SU-DHL-6 (cell line): ENCODE results near the gene CMPK1.
"Not testable (repeated sequence)": the region's sequence is repeated elsewhere in the genome, so short reads cannot be mapped to it uniquely, and the experiment has no call there.

Experiments
- H2AFZ ChIP-seq: fragments of 200-600 bp; sonication (generic); 2 replicates; pipeline ENCODE4 v1.6.1; 2014; ENCODE audit warnings: low read depth, mild to moderate bottlenecking, moderate library complexity, mixed read lengths, antibody characterized with exemption, low read length; ENCODE audit not compliant: severe bottlenecking
- H3F3A ChIP-seq: fragments of 200-600 bp; shearing (Covaris generic); 2 replicates; pipeline ENCODE4 v1.6.0; 2016; ENCODE audit warnings: antibody characterized with exemption, mild to moderate bottlenecking; ENCODE audit not compliant: insufficient read depth
- H3K27ac ChIP-seq: fragments of 200-600 bp; sonication (generic); 2 replicates; pipeline ENCODE4 v1.5.1; 2016; ENCODE audit warnings: low read depth, mild to moderate bottlenecking, low read length, moderate library complexity, mixed read lengths
- H3K27me3 ChIP-seq: fragments of 200-600 bp; sonication (generic), shearing (Covaris generic); 2 replicates; pipeline ENCODE4 v1.6.0; 2014; ENCODE audit warnings: mild to moderate bottlenecking, low read length
- H3K36me3 ChIP-seq: fragments of 200-600 bp; sonication (generic); 2 replicates; pipeline ENCODE4 v1.6.1; 2014; ENCODE audit warnings: mild to moderate bottlenecking, low read length, mixed read lengths
- H3K4me2 ChIP-seq: fragments of 300-600, 200-600 bp; shearing (Covaris generic), sonication (generic); 2 replicates; pipeline ENCODE4 v1.6.0; 2014; ENCODE audit warnings: low read length, low read depth, mild to moderate bottlenecking; ENCODE audit not compliant: poor library complexity, severe bottlenecking
- H3K4me3 ChIP-seq: fragments of 200-600 bp; sonication (generic); 2 replicates; pipeline ENCODE4 v1.5.1; 2014; ENCODE audit warnings: antibody characterized with exemption, low read length, mild to moderate bottlenecking, mixed read lengths; ENCODE audit not compliant: insufficient read depth, poor library complexity, severe bottlenecking
- H3K79me2 ChIP-seq: fragments of 200-600 bp; sonication (generic); 2 replicates; pipeline ENCODE4 v1.6.1; 2014; ENCODE audit warnings: mild to moderate bottlenecking, low read length, moderate library complexity; ENCODE audit not compliant: insufficient read depth
- H3K9ac ChIP-seq: fragments of 200-600 bp; sonication (generic); 2 replicates; pipeline ENCODE4 v1.7.0; 2014; ENCODE audit warnings: mild to moderate bottlenecking, low read length
- H3K9me2 ChIP-seq: fragments of 200-600 bp; sonication (generic); replicated peaks from 2 replicates; pipeline ENCODE4 v1.6.1; 2014; ENCODE audit warnings: low read length; ENCODE audit not compliant: insufficient read depth
- H3K9me3 ChIP-seq: fragments of 200-600 bp; sonication (generic); 2 replicates; pipeline ENCODE4 v1.6.1; 2014; ENCODE audit warnings: low read length, mixed read lengths; ENCODE audit not compliant: insufficient read depth
- H4K20me1 ChIP-seq: fragments of 200-600 bp; sonication (generic); 2 replicates; pipeline ENCODE4 v1.6.1; 2014; ENCODE audit warnings: low read depth, mild to moderate bottlenecking, antibody characterized with exemption, low read length, moderate library complexity, mixed read lengths
- EZH2phosphoT487 ChIP-seq: fragments of 200-600 bp; sonication (generic), shearing (Covaris generic); conservative IDR thresholded peaks from 2 replicates; pipeline ENCODE4 v1.6.1; 2018; ENCODE audit warnings: mild to moderate bottlenecking, antibody characterized with exemption, low read length, moderate library complexity, mixed read lengths
- TF ChIP-seq, protein P1 (sequence below): fragments of 200-600 bp; sonication (generic); IDR thresholded peaks from one replicate; pipeline ENCODE4 v1.5.1; 2017; ENCODE audit warnings: antibody characterized with exemption, mild to moderate bottlenecking, low read length, moderate library complexity; ENCODE audit not compliant: insufficient read depth, poor library complexity, severe bottlenecking

CMPK1 gene

DNA sequence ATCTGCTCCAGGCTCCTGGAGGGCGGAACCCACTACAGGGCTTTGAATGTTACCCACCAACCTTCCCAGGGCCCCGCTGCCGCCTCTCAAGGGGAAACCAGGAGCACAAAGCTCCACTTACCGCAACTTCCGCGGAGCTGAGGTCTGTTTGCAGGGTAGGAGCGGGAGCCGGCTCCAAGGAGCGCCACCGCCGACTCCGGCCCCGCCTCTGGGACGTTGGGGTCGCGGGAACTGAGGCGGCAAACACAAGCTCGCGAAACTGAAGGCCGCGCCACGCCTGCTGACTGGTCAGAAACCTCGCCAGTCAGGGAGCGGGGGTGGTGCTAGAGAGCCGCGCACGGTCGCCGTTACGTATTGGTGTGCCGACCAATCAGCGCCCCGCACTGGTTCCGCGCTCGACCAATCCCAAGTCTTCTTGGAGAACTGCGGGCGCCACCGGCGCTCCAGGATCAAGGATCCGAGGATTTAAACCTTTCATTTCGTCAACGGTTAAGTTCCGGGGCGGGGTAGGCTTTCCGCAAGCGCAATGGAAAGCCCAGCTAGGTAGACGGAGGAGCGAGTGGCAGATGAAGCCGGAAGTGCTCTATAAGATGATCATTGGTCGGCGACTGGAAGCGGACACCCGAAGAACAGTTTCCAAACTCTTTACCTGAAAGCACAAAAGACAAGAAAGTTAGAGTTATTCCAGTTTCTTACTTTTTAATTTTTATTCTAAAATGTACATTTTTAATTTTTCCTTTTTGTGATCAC, 19.5 kb upstream of the CMPK1 start, which contains the start of gene STIL:
TSS of gene STIL (minus strand) at position 233 of the 750 bp plus-strand sequence. CDS start 3,828 bp downstream, outside the sequence.
- Histone ChIP-seq H3K9ac (peak within 1 kb of the TSS; percentile 91), H3F3A (peaks cover 10% of the 10 kb centered on the region), H3K9me3 (no peaks in the 10 kb centered on the region), H3K4me3 (peak within 1 kb of the TSS; percentile 92), H3K79me2 (peaks cover 48% of the 10 kb centered on the region), H4K20me1 (peaks cover 9% of the 10 kb centered on the region; the same call in 1 of the 2 replicates), H2AFZ (peak within 1 kb of the TSS; percentile 86), H3K27me3 (no peaks in the 10 kb centered on the region), H3K9me2 (no peaks in the 10 kb centered on the region), H3K36me3 (peaks cover 13% of the 10 kb centered on the region), H3K4me2 (peak within 1 kb of the TSS; percentile 94), H3K27ac (peak within 1 kb of the TSS; percentile 90)
- no peak for TF ChIP-seq EZH2phosphoT487
- TF ChIP-seq, protein P1, sequence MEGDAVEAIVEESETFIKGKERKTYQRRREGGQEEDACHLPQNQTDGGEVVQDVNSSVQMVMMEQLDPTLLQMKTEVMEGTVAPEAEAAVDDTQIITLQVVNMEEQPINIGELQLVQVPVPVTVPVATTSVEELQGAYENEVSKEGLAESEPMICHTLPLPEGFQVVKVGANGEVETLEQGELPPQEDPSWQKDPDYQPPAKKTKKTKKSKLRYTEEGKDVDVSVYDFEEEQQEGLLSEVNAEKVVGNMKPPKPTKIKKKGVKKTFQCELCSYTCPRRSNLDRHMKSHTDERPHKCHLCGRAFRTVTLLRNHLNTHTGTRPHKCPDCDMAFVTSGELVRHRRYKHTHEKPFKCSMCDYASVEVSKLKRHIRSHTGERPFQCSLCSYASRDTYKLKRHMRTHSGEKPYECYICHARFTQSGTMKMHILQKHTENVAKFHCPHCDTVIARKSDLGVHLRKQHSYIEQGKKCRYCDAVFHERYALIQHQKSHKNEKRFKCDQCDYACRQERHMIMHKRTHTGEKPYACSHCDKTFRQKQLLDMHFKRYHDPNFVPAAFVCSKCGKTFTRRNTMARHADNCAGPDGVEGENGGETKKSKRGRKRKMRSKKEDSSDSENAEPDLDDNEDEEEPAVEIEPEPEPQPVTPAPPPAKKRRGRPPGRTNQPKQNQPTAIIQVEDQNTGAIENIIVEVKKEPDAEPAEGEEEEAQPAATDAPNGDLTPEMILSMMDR, result no peak

DNA sequence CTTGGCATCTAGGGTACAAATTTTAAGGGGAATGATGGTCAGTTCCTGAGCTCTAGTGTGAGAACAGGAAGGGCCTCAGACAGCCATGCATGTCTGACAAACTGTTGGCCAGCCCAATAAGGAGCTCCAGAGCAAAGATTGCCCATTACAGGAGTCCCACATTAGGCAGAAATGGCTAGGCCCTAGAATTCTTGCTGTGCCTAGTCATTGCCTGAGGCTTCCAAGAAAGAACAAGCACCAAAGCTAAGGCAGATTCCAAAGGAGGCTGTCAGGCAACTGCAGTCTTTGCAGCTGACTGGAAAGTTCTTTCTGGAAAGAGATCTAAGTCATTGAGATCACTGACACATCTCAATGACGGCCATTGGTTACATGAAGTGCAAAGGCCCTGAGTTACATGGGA, 15.7 kb upstream of the CMPK1 start:
- Histone ChIP-seq H3K4me2 (no peak overlapping the region), H4K20me1 (no peaks in the 10 kb centered on the region), H3K27me3 (no peaks in the 10 kb centered on the region), H3K4me3 (no peak overlapping the region), H3K9ac (no peak overlapping the region), H3K9me3 (no peaks in the 10 kb centered on the region), H3K36me3 (no peaks in the 10 kb centered on the region), H2AFZ (no peak overlapping the region), H3K9me2 (no peaks in the 10 kb centered on the region), H3K27ac (no peak overlapping the region), H3F3A (peaks cover 10% of the 10 kb centered on the region), H3K79me2 (peaks cover 10% of the 10 kb centered on the region)
- TF ChIP-seq, protein P1, result no peak
- no peak for TF ChIP-seq EZH2phosphoT487

DNA sequence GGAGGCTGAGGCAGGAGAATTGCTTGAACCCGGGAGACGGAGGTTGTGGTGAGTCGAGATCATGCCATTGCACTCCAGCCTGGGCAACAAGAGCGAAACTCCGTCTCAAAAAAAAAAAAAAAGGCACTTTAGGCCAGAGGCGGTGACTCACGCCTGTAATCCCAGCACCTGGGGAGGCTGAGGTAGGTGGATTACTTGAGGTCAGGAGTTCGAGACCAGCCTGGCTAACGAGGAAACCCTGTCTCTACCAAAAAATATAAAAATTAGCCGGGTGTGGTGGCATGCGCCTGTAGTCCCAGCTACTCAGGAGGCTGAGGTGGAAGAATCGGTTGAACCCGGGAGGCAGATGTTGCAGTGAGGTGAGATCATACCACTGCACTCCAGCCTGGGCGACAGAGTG, 13.6 kb upstream of the CMPK1 start:
- not testable (repeated sequence) for H3K27ac ChIP-seq, H3K36me3 ChIP-seq, H3K9me2 ChIP-seq, H3F3A ChIP-seq, H4K20me1 ChIP-seq, H3K9me3 ChIP-seq, H3K27me3 ChIP-seq, H3K79me2 ChIP-seq, H3K4me3 ChIP-seq, H2AFZ ChIP-seq, H3K4me2 ChIP-seq, H3K9ac ChIP-seq

DNA sequence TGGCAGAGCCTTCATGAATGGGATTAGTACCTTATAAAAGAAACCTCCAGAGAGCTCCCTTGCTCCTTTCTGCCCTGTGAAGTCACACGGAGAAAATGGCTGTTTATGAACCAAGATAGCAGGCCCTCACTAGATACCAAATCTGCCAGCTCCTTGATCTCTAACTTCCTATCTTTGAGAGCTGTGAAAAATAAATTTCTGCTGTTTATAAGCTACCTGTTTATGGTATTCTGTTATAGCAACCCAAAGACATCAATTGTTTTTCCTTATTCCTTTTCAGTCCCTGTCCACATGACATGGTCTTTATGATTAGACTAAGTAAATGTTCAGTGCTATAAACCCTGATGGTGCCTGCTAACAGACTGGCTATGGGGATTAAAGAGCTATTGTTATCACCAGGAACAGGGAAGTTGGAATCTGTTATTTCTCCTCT, 10.0 kb upstream of the CMPK1 start:
- TF ChIP-seq EZH2phosphoT487, result no peak
- TF ChIP-seq, protein P1, result no peak
- Histone ChIP-seq H3K9me3 (no peaks in the 10 kb centered on the region), H3K27ac (no peak overlapping the region), H3K4me2 (no peak overlapping the region), H4K20me1 (no peaks in the 10 kb centered on the region), H3K36me3 (no peaks in the 10 kb centered on the region), H2AFZ (no peak overlapping the region), H3K4me3 (no peak overlapping the region), H3F3A (no peaks in the 10 kb centered on the region), H3K9ac (no peak overlapping the region), H3K9me2 (no peaks in the 10 kb centered on the region), H3K27me3 (no peaks in the 10 kb centered on the region), H3K79me2 (no peaks in the 10 kb centered on the region)
